A673 (cell line): ENCODE results near the gene BCDIN3D.

Experiments
- EZH2 ChIP-seq: fragments of 200-600 bp; sonication (generic); IDR thresholded peaks from 2 replicates; pipeline ENCODE4 v1.6.1; 2017; ENCODE audit warnings: borderline replicate concordance, low read depth, mild to moderate bottlenecking, mixed read lengths, antibody characterized with exemption, low read length; ENCODE audit not compliant: poor library complexity, severe bottlenecking
- TF ChIP-seq, protein P1 (sequence below): fragments of 300-800, 200-600 bp; sonication (generic); conservative IDR thresholded peaks from 2 replicates; pipeline ENCODE4 v1.5.1; 2017; ENCODE audit warnings: low read depth, mild to moderate bottlenecking, antibody characterized with exemption, low read length, moderate library complexity, mixed read lengths

DNA sequence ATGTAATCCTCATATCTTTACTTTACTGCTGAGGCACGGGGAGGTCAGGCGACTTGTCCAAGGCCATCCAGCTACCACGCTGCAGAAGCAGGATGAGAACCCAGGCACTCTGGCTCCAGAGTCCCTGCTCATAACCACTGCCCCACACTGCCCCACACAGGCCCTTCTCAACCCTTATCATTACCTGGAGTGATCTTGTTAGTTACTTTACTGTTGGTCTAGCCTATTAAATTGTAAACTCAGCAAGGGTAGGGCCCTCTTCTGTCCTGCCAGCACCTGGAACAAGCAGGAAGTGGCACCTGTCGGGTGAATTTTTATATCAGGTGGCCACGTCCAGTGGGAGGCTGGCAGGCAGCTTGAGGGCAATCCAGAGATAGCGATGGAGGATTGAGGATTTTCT lies 48.6 kb upstream of the BCDIN3D start:
- no peak for TF ChIP-seq EZH2
- TF ChIP-seq, protein P1, sequence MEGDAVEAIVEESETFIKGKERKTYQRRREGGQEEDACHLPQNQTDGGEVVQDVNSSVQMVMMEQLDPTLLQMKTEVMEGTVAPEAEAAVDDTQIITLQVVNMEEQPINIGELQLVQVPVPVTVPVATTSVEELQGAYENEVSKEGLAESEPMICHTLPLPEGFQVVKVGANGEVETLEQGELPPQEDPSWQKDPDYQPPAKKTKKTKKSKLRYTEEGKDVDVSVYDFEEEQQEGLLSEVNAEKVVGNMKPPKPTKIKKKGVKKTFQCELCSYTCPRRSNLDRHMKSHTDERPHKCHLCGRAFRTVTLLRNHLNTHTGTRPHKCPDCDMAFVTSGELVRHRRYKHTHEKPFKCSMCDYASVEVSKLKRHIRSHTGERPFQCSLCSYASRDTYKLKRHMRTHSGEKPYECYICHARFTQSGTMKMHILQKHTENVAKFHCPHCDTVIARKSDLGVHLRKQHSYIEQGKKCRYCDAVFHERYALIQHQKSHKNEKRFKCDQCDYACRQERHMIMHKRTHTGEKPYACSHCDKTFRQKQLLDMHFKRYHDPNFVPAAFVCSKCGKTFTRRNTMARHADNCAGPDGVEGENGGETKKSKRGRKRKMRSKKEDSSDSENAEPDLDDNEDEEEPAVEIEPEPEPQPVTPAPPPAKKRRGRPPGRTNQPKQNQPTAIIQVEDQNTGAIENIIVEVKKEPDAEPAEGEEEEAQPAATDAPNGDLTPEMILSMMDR, result no peak
